Type B pancreatic cell (in vitro differentiated cells): ENCODE measurements around the gene CORIN. TPM values are rescaled to one million over a fixed set of nuclear protein-coding genes. Genes with fewer than 3 reads are reported as not detected.

ENCODE experiments used
- DNase-seq: peaks from one replicate; pipeline ENCODE4 v3.0.0; 2021; ENCODE audit warnings: mixed read lengths; ENCODE audit not compliant: unreplicated experiment; ENCODE audit errors: extremely low spot score
- H3K27ac Mint-ChIP-seq: 2 replicates; pipeline ENCODE4 v1.8.0; 2021; ENCODE audit warnings: mild to moderate bottlenecking, mixed read lengths
- H3K27me3 Mint-ChIP-seq: 2 replicates; pipeline ENCODE4 v1.8.0; 2021; ENCODE audit warnings: mixed read lengths
- H3K36me3 Mint-ChIP-seq: 2 replicates; pipeline ENCODE4 v1.8.0; 2021; ENCODE audit warnings: mixed read lengths
- H3K4me1 Mint-ChIP-seq: one replicate; pipeline ENCODE4 v1.8.0; 2021; ENCODE audit warnings: mixed read lengths; ENCODE audit not compliant: unreplicated experiment
- H3K4me3 Mint-ChIP-seq: 2 replicates; pipeline ENCODE4 v1.8.0; 2021; ENCODE audit warnings: mild to moderate bottlenecking, mixed read lengths
- H3K9me3 Mint-ChIP-seq: 2 replicates; pipeline ENCODE4 v1.8.0; 2021; ENCODE audit warnings: mixed read lengths
- CTCF ChIP-seq: fragments of 200-600 bp; sonication (generic); conservative IDR thresholded peaks from 2 replicates; pipeline ENCODE4 v1.5.0; 2021; ENCODE audit warnings: antibody characterized with exemption, mild to moderate bottlenecking
- total RNA-seq: library from RNA; stranded (reverse); gene quantifications from 2 replicates; pipeline ENCODE4 v1.2.1, GENCODE V29; 2021; ENCODE audit warnings: low replicate concordance

The CORIN gene
- total RNA-seq, 1 donor from 2014 or later: 34.6 TPM

DNA sequence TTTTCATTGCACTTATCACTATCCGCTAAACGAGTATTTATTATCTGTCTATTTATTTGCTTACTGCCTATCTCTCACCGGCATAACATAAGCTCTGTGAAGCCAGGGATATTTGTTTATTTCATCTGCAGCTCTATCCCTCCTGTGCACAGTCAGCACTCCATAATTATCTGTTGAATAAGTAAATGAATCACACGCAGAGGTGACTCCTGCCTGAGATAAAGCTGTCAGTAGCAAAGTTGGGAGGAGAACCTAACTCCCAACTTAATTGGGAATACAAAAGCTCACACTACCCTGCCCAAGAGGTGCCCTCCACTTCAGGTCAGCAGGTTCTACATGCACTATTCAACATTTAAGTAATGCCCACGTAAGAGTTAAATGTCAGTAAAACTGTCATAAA lies 85.7 kb downstream of the CORIN start:
- no peak overlapping the region for H3K27ac Mint-ChIP-seq
- H3K9me3 Mint-ChIP-seq: peaks cover 6% of the 10 kb centered on the region
- peaks cover 19% of the 10 kb centered on the region for H3K4me1 Mint-ChIP-seq
- DNase-seq: no peak
- H3K4me3 Mint-ChIP-seq: no peak overlapping the region
- no peak for TF ChIP-seq CTCF
- H3K27me3 Mint-ChIP-seq: peaks cover 5% of the 10 kb centered on the region
- no peaks in the 10 kb centered on the region for H3K36me3 Mint-ChIP-seq

GRCh38 chr4:47750788-47751187 lies 87.1 kb downstream of the CORIN start:
- H3K4me3 Mint-ChIP-seq: no peak overlapping the region
- peaks cover 6% of the 10 kb centered on the region for H3K9me3 Mint-ChIP-seq
- H3K4me1 Mint-ChIP-seq: peaks cover 19% of the 10 kb centered on the region
- peaks cover 5% of the 10 kb centered on the region for H3K27me3 Mint-ChIP-seq
- no peak for TF ChIP-seq CTCF
- no peak overlapping the region for H3K27ac Mint-ChIP-seq
- no peaks in the 10 kb centered on the region for H3K36me3 Mint-ChIP-seq
- no peak for DNase-seq

DNA sequence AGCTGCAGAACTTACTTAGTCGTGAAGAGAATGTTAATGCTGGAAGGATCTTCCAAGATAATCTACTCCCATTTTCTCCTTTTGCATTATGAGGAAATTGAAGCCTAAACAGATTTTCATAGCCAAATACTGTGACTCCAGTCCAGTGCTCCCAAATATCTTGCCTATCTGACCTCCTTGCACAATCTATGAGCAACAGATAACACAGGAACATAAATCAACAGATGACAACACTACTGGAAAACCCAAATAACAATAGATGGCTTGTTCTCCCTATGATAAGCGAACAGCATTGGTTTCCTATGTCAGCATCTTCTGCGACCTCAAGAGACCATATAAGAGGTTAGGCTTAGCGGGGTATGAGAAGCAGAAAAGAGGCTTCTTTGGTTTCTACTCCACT lies 88.0 kb downstream of the CORIN start:
- Mint-ChIP-seq H3K4me3 (no peak overlapping the region), H3K36me3 (no peaks in the 10 kb centered on the region), H3K27ac (no peak overlapping the region), H3K27me3 (peaks cover 5% of the 10 kb centered on the region), H3K9me3 (peaks cover 6% of the 10 kb centered on the region), H3K4me1 (peaks cover 19% of the 10 kb centered on the region)
- no peak for DNase-seq
- TF ChIP-seq CTCF: no peak

DNA sequence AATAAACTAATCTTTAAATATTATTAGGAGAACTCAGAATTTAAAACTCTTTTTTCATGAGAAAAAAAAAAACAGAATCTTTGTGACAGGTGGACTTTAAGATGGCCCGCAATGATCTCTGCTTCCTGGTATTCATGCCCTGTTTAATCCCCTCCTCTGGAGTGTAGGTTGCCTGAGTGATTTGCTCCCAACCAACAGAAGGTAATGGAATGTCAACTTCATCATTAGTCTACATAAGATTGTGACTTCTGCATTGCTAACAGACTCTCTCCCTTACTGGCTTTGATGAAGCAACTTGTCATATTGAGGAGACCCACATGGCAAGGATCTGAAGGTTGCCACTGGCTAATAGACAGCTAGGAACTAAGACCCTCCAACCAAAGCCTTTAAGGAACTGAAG lies 88.8 kb downstream of the CORIN start:
- peaks cover 6% of the 10 kb centered on the region for H3K9me3 Mint-ChIP-seq
- H3K4me3 Mint-ChIP-seq: no peak overlapping the region
- H3K4me1 Mint-ChIP-seq: peaks cover 19% of the 10 kb centered on the region
- DNase-seq: no peak
- no peak for TF ChIP-seq CTCF
- H3K36me3 Mint-ChIP-seq: no peaks in the 10 kb centered on the region
- H3K27ac Mint-ChIP-seq: no peak overlapping the region
- H3K27me3 Mint-ChIP-seq: peaks cover 5% of the 10 kb centered on the region

- Mint-ChIP-seq H3K27me3 (peaks cover 5% of the 10 kb centered on the region), H3K36me3 (peaks cover 4% of the 10 kb centered on the region), H3K4me3 (no peak overlapping the region), H3K4me1 (peaks cover 19% of the 10 kb centered on the region), H3K9me3 (peaks cover 6% of the 10 kb centered on the region), H3K27ac (no peak overlapping the region)
- no peak for TF ChIP-seq CTCF
- DNase-seq: no peak
Observed at GRCh38 chr4:47747846-47748494, 89.9 kb downstream of the CORIN start.

DNA sequence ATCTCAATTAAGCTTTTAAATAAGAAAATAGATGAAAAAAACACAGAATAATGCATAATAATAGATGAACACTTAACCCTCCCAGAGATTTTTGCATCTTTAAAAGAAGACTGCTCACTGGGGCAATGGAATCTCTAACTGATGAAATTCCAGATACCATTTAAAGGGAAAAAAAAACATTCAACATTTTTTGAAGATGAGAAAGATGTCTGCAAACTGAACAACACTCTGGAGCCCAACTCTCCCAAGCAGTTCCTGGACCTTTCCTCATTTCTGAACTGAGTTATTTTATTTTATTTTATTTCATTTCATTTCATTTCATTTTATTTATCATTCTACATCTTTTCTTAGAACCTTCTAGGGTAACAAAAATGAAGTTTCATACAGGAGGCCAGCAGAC lies 90.7 kb downstream of the CORIN start:
- Mint-ChIP-seq H3K4me1 (peaks cover 17% of the 10 kb centered on the region), H3K4me3 (no peak overlapping the region), H3K27ac (no peak overlapping the region), H3K27me3 (peaks cover 3% of the 10 kb centered on the region), H3K36me3 (peaks cover 7% of the 10 kb centered on the region), H3K9me3 (peaks cover 3% of the 10 kb centered on the region)
- no peak for DNase-seq
- no peak for TF ChIP-seq CTCF
